NOMO-1 treated with DMSO at 0.1 percent for 48 hours (cell line): ENCODE data around the gene PFN1.

Experiments used
- DNase-seq: peaks from one replicate; lab custom pipeline; 2025; ENCODE audit not compliant: unreplicated experiment; lab: John Stamatoyannopoulos, UW

The PFN1 gene

DNA sequence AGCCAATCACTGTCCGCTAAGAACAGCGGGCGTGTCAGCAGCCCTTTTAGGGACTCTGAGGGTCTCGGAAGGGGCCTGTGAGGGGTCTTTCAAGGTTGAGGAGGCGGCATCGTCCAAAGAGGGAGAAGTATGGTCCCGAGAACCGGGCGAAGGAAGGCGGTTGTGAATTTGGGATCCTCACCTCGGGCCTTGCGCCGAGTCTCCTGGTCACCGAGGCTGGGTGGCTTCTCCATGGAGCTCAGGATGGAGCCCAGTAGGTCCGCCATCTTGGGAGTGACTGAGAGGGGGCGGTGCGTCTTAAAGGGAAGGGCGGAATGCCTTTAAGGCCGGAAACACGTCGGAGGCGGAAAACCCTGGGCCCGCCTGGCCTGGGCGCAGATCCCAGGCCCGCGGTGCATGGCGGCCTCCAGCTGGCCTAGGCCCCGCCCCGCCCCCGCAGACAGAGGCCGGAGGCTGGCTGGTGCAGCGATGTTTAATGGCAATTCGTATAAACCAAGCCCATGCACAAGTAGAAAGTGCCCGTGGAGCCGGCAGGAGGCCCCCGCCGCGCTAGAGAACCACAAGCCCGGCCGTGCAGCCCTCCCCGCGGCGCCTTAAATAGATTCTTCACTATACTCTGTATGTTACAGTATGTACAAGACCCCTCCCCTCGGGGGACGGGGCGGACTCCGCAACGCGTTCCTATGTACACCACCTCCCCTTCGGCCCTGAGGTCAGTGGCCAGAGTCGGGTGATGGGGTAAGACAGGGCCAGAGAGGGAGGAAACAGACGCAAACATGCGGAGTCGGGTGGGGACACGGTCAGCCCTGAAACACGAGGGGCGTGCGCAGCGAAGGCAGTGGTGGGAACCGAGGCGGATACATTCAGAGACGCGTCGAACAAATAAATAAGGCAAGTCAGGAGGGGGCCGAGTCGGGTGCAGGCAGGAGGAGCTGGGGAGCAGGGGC is 19.5 kb upstream of the PFN1 start, which contains the start of gene SPAG7:
SPAG7 (minus strand) TSS at position 279 of the 947 bp plus-strand sequence; CDS start at position 266, 13 bp downstream.
- DNase-seq = peak; percentile 97

DNA sequence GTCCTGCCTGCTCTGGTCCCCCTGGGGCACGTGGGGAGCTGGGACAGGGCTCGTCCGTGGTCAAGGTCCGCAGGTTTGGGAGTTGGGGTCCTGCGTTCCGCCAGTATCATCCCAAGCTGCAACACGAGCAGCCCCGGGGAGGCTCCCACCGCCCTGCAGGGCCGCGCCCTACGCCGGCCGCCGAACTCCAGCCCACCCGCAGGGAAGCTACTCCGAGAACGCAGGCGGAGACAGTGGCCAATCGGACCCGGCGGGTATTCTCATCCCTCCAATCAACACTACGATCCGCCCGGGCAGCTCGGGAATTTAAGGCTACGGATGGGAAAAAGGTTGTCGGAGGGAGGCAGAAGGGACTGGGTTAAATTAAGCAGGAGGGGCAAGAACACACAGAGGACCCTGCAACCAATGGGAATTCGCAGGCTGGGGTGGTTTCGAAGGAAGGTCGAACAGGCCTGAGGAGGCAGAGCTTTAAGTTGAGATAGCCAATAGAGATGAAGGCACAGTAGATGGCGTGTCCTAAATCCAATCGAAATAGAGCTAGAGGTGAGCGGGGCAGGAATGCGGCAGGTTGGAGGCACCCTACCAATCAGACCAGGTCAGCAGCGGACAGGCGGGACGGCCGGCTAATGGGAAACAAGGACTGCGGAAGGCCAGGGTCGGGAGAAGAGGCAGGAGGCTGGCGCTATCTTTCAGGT is 18.7 kb upstream of the PFN1 start:
- peak; percentile 100 for DNase-seq

DNA sequence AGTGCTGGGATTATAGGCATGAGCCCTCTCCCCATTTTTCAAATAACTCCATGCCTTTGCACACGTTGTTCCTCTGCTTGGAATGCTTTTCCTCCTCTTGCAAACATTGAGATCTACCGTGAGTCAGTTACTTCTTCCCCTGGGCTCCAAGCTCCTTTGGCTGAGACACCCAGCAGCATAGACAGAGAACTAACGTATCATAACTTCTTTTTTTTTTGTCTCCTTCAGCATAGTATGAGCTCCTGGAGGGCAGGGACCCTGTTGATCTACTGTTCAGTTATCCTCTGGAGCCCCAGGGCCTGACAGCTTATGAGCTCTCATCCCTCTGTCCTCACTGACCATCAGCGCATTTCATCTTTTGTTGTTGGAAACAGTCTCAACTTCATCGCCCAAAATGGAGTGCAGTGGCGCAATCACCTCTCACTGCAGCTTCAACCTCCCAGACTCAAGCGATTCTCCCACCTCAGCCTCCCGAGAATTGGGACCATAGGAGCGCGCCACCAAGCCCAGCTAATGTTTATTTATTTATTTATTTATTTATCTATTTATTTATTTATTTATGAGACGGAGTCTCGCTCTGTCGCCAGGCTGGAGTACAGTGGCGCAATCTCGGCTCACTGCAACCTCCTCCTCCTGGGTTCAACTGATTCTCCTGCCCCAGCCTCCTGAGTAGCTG is 17.1 kb upstream of the PFN1 start:
- no peak for DNase-seq

DNA sequence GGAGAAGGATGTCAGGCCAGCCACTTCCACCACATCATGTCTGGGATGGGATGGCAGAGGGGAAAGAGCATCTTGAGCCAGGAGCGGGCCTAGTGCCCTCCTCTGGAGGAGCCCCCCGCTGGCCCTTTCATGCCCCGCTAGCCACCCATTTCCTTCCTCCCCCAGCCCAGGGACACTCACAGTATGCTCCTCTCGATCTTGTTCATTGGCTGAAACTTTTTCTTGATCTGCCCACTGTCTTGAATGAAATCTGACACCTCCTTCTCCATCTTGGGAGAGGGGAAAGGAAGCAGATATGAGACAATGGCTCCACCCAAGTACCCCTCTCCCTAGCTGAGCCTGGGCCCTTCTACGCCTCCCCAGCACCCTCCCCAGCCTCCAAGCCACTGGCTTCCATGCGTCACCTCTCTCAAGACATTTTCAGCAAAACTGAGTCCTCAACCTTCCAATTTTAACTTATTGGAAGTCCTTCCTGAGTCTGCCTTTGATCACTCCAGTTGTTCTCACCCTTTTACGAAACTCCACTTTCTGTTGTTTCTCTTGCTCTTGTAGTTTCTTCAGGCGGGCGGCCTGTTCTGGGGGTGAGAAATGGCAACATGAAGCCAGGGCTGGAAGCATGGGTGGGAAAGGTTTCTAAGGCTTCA is 12.1 kb upstream of the PFN1 start:
- DNase-seq = no peak

DNA sequence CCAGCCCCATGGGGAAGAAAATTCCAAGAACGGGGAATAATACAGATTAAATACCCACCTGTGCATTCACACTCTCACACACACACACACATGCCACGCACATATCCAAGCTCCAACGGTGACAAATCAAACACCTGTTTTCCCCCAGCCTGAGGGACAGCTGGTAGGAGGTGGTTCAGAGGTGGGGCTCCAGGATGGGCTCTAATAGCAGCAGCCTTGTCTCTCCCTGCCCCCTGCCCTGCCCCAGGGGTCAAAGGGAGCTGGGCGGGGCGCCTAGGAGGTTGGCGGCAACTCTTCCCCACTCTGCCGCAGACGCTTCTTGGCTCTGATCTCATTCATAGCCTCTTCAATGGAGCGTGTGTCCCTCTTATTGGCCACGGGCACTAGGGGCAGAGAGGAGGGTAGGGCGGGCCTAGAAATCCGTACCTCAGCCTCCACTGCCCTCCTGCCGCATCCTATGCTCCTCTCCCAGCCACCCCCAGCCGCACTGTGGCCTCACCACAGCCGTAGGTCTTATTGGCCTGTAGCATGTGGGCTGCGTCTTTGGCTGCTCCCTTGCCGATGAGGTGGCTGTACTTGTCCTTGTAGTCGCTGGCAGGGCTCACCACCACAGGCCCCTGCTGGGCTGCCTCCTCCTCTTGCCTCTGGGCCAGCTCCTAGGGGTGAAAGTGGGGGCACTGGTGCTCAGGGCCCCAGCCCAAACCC is 11.1 kb upstream of the PFN1 start:
- no peak for DNase-seq

DNA sequence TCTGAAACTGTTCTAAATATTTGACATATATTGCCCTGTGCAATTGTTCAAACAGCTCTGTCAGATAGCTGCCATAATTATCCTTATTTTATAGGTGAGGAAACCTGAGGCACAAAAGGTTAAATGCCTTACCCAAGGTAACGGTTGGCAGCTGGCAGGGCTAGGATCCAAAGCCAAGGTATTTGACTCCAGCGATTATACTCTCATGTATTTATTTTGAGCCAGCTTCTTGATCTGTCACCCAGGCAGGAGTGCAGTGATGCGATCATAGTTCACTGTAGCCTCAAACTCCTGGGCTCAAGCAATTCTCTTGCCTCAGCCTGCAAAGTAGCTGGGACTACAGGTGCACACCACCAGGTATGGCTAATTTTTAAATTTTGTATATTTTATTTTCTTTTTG is 9.8 kb upstream of the PFN1 start:
- no peak for DNase-seq

DNA sequence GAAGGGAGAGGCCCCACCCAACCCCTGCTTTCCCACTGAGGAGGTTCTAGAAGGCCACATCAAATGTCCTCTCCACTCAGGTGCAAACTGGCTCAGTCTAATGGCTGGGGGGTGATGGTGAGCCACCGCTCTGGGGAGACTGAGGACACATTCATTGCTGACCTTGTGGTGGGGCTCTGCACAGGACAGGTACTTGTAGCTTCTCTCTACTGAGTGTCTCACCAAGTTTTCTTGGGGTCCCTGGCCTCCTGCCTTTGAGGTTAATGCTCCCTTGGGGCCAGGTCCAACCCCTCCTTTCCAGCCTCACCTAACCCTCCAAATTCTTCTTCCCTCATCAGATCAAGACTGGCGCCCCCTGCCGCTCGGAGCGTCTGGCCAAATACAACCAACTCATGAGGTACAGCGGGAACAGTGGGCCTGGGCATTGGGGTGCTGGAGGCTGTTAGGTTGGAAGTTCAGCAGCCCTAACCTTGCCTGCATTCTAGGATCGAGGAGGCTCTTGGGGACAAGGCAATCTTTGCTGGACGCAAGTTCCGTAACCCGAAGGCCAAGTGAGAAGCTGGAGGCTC is 8.2 kb upstream of the PFN1 start:
- no peak for DNase-seq

DNA sequence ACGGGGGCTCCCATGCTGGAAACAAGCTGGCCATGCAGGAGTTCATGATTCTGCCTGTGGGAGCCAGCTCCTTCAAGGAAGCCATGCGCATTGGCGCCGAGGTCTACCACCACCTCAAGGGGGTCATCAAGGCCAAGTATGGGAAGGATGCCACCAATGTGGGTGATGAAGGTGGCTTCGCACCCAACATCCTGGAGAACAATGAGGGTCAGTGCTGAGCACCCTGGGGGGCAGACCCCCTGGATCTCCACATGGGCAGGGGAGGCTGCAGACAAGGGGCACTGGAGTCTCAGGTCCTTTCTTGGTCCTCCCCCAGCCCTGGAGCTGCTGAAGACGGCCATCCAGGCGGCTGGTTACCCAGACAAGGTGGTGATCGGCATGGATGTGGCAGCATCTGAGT is 6.8 kb upstream of the PFN1 start:
- no peak for DNase-seq

DNA sequence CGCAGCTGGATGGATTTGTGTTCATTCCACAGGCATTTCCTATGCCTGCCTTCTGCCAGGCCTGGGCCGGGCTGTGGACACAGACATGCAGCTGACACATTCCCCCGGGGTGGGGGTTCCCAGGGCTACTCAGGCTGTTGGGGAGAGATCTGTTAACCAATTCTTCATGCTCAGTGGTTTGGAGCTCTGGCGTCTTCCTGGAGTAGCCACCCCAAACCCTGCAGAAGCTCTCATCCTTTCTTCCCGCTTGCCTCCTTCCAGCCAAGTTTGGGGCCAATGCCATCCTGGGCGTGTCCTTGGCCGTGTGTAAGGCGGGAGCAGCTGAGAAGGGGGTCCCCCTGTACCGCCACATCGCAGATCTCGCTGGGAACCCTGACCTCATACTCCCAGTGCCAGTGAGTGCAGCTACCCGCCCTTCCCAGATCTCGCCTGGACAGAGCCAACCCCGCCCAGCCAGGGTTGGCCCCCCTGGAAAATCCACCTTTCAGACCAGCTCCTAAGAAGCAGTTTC is 5.2 kb upstream of the PFN1 start:
- DNase-seq = no peak

DNA sequence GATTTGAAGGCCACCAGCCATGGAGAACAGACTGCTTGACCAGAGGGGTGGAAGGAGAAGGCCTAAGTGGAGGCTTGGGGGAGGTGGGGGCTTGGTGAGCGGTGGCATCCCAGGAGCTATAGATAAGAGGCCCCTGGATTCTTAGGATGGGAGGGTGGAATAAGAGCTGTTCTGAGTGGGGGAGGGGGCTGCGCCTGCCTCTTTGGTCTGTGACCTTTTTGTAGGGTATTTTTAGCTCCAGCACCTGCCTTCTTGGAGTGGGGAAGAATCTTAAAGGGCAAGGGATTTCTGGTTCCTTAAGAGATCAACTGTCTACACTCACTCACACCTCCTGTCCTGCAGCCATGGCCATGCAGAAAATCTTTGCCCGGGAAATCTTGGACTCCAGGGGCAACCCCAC is 3.2 kb upstream of the PFN1 start:
- no peak for DNase-seq

DNA sequence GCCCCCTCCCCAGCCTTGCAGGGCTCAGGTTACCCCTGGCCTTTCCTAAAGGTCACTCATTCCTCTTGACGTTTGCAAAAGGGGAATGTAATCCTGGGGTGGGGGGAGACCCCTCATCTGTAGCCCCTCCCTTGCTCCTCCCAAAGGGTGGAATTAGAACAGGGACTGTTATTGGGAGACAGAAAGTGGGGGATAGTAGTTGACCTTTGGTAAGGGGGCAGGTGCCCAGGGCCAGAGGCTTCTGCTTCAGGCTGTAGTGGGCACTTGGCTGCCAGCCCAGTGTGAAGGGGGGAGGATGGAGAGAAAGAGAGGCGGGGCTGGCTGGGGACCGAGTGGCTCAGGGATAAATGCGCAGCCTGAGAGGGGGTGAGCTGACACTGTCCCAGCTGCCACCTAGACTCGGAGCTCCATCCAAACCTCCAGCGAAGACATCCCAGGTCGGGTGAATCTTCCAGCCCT is 2.4 kb upstream of the PFN1 start, which contains the start of gene ENO3:
ENO3 (plus strand) TSS at position 374 of the 459 bp plus-strand sequence. CDS start 711 bp downstream, outside the sequence.
- no peak for DNase-seq

DNA sequence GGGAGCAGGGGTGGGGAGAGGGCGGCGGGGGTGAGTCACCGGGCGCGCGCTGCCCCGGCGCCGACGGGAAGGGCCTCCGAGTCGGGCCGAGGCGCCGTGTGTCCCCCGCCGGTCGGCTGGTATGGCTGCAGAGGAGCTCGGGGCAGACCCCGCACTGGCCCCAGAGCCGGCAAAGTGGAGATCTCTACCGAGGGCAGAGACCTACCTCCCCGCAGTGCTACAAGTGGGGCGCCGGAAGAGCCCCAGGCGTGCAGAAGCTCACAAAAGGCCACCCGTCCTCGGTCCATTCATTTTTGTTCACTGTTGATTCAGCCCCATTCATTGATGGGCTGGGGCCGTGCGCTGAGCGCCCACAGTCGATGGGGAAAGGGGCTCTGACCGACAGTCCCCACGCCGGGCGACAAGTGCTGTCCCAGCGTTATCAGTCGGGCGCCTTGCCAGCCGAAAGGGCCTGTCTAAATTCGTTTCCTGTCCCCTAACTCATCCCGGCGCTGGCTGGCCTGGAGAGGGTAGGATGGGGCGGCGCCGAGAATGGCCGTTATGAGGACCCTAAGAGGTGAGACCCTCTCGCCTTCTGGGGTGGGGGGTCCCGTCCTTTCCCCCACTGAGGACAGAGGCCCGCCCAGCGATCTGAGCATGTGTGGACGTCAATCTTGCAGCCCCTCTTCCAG is 1.9 kb upstream of the PFN1 start:
- no peak for DNase-seq

DNA sequence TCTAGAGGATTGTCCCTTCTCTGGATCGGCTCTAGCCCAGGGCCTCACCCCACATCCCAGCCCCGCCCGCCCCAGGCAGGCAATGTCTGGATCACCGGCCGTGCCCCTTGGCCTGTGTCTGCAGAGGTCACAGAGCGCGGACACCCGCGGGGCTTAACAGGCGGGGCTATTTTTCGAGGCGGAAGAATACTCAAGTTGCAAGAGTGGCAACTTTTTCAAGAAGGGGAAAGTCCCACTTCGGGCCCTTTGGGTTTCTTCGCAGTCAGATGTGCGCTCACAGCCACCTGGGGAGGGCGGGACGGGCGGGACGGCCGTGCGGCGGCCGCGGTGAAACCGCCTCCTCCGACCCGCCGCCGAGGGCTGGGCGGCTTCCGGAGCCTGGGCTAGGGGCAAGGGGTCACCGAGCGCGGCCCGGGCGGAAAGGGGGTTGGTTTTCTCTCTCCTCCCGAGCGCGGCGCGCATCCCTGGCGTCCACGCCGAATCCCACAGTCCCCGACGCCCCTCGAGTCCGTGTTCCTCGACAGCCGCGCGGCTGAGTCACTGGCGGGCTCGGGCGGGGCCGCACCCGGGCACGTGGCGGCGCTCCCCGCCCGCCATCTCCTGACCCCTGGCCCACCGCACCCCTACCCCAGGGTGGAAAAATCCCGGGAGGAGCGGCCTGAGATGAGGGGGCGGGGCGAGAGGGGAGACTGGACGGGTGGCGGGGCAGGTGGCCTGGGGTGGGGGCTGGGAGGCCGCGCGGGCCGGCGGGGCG is 1.2 kb upstream of the PFN1 start:
- peak; percentile 62 for DNase-seq

DNA sequence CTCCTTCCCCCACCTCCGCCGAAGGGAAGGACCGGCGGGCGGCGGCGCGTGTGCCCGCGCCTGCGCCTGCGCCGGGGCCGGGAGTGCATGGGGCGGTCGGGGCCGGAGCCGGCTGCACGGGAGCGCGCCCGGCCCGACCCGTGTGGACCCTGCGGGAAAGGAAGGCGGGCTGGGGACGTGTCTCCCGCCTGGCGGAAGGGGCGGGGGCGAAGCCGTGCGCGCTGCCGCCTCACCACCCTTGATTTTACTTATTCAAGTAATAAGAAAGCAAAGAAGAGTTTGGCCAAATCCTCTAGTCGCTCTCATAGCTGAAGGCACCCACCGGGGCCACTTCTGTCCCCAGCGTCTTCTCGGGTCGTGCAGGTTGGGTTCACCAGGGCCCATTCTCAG is 596 bp upstream of the PFN1 start:
- peak; percentile 89 for DNase-seq

DNA sequence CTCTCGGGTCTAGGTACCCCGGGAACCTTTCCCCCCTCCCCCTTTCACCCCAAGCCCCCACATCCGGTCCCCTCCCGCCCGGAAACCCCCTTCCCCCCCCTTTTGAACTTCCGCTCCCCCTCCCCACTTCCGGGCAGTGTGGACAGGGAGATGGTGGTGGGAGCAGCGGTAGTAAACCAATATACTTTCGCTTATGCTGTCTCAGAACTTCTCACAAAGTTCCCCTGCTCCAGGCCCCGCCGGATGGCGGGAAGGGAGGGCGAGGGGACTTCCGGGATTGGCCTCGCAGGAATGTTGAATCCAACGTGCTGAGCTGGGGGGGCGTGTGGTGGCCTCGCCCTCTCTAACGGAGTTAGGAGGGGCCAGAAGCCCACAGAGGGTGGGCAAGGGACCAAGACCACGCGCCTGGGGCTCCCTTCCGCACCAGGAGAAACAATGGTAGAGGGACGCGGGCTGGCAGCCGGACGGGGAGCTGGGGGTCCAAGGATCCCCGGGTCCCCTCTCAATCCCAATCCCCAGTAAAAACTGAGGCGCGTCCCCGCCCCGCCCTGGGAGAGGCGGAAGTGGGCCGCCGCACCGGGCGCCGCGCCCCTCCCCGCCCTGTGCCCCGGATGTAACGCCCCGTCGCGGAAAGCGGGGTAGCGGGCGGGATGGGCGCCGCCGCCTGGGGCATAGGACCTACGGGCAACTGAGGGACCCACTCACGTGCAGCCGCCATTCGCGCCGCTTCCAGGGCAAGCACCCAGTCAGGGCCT is 742 bp downstream of the PFN1 start:
- DNase-seq = peak; percentile 33

DNA sequence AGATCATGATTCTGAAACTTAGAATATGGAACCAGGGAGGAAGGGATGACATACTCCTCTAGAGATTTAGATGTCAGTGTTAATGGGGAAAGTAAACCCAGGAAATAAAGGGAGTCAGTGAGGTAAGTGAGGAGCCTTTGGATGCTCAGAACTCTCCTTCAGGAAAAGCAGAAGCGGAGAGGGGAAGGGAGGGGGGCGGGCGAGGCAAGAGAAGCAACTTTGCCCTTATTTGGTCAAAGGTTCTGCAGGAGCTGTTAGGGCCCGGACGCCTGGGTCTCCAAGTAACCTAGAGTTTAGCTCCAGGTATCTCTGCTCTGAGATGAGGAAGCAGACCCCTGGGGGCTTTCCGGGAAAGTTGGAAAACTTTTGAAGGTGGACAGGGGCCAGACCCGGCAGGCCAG is 1.3 kb downstream of the PFN1 start:
- peak; percentile 37 for DNase-seq

DNA sequence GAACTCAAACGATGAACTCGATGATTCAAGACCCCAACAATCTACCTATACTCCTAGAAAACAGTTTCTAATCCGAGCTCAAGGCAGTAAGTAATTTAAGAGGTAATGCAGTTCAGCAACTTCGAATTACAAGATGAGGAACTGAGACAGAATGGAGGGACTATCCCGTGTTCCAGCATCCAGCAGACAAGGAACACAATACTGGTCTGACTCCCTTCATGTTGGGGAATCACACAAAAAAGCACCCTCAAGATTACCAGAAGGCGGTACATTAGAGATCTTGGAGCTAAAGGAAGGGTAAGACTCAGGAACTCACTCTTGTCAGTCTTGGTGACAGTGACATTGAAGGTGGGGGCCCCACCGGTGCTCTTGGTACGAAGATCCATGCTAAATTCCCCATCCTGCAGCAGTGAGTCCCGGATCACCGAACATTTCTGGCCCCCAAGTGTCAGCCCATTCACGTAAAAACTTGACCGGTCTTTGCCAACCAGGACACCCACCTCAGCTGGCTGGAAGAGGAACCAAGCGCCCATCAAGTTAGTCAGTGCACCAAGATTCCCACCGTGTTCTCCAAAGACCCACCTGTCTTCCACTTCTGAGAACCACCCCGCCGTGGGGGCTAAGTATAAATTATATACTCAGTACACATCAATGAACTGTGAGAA is 1.9 kb downstream of the PFN1 start:
- no peak for DNase-seq
